NB4 (cell line): Measurements from ENCODE around the gene PPIL6.

Source experiments
- CTCF ChIP-seq: IDR thresholded peaks from one replicate; pipeline ENCODE4 v1.5.1; 2012; ENCODE audit warnings: low read depth, low read length
- POLR2A ChIP-seq: IDR thresholded peaks from 2 replicates; pipeline ENCODE4 v1.6.1; 2011; ENCODE audit warnings: mild to moderate bottlenecking; ENCODE audit not compliant: insufficient read length; ENCODE audit errors: extremely low read depth

- no peak for TF ChIP-seq CTCF
- TF ChIP-seq POLR2A, result no peak
Observed at GRCh38 chr6:109345986-109346385, 94.4 kb downstream of the PPIL6 start.
